A172 (cell line): ENCODE results near the gene MAOB. TPM values are rescaled to one million over a fixed set of nuclear protein-coding genes. Genes with fewer than 3 reads are reported as not detected.

ENCODE experiments used
- total RNA-seq: library from RNA; depleted of rRNA; stranded (reverse); fragments of >200 nt; shearing (Covaris generic); gene quantifications from 2 replicates; pipeline ENCODE4 v1.2.3, GENCODE V29; 2014; rRNA removed

The MAOB gene
- total RNA-seq, 1 experiment from 2014 or later, result not detected

Other genes with a start within 250 kb of the MAOB start
- gene MAOA, start 226.2 kb downstream of the MAOB start, total RNA-seq, result 1.7 and 2.7 TPM in 2 replicates
- gene NDP, start 90.9 kb upstream of the MAOB start, total RNA-seq, result 0.22 TPM in 1 of 2 replicates, not detected in the other